DOHH2 (cell line): ENCODE measurements around the gene TDRKH.

Experiments used
- EZH2phosphoT487 ChIP-seq: fragments of 200-600 bp; sonication (generic); IDR thresholded peaks from 2 replicates; pipeline ENCODE4 v1.6.1; 2017; ENCODE audit warnings: borderline replicate concordance, mild to moderate bottlenecking, antibody characterized with exemption, low read length, moderate library complexity, mixed read lengths
- TF ChIP-seq, protein P1 (sequence below): fragments of 200-600 bp; sonication (generic); IDR thresholded peaks from one replicate; pipeline ENCODE4 v1.5.1; 2014; ENCODE audit warnings: antibody characterized with exemption, mild to moderate bottlenecking, low read depth, low read length; ENCODE audit not compliant: poor library complexity, severe bottlenecking

DNA sequence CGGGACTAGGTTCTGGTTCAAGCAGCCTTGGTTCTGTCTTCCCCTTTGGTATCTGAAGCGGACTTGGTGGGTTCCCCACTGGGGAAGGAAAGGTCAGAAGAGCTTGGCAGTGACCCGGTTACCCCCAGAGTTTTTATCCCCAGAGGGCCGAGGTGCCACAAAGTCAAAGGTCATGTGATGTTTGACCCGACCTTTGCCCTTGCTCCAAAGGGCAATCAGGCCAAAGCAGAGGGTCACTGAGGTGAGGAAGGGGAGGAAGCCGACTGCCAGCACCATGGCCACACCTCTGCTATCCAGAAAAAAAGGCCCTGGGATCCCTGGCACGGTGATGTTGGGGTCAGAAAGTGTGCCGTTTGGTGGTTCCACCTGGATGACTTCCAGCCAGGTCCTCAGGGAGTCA, 10.5 kb upstream of the TDRKH start:
- TF ChIP-seq, protein P1, sequence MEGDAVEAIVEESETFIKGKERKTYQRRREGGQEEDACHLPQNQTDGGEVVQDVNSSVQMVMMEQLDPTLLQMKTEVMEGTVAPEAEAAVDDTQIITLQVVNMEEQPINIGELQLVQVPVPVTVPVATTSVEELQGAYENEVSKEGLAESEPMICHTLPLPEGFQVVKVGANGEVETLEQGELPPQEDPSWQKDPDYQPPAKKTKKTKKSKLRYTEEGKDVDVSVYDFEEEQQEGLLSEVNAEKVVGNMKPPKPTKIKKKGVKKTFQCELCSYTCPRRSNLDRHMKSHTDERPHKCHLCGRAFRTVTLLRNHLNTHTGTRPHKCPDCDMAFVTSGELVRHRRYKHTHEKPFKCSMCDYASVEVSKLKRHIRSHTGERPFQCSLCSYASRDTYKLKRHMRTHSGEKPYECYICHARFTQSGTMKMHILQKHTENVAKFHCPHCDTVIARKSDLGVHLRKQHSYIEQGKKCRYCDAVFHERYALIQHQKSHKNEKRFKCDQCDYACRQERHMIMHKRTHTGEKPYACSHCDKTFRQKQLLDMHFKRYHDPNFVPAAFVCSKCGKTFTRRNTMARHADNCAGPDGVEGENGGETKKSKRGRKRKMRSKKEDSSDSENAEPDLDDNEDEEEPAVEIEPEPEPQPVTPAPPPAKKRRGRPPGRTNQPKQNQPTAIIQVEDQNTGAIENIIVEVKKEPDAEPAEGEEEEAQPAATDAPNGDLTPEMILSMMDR: no peak
- TF ChIP-seq EZH2phosphoT487: no peak
